Activated effector memory CD4-positive, alpha-beta T cell treated with Interleukin-2 at 50 U/mL for 16 hours (primary cell): ENCODE results near the gene SSB.
"Not testable (repeated sequence)": the region's sequence is repeated elsewhere in the genome, so short reads cannot be mapped to it uniquely, and the experiment has no call there.

Experiments used
- DNase-seq: peaks from one replicate; pipeline ENCODE4 v3.0.0-alpha.2; 2020

SSB gene

GRCh38 chr2:169790581-169790980 is 8.1 kb upstream of the SSB start:
- DNase-seq: no peak

DNA sequence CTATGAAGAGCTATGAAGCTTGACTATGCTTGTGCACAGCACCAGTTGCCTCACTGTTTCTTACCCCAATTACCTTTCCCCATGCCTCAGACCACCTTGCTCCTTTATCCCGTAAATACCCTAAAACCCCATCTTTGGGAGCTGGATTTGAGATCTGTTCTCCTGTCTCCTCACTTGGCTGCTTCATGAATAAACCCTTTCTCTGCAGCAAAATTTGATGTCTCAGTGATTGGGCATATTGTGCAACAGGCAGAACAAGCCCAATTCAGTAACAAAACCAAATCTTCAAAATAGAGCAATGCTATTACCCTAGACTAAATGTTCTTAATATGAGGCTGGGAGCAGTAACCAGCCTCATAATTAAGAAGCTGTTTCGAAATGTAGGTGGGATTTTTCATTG is 3.5 kb upstream of the SSB start:
- DNase-seq: no peak

- DNase-seq: no peak
These were observed 2.2 kb upstream of the SSB start for GRCh38 chr2:169796441-169796840.

DNA sequence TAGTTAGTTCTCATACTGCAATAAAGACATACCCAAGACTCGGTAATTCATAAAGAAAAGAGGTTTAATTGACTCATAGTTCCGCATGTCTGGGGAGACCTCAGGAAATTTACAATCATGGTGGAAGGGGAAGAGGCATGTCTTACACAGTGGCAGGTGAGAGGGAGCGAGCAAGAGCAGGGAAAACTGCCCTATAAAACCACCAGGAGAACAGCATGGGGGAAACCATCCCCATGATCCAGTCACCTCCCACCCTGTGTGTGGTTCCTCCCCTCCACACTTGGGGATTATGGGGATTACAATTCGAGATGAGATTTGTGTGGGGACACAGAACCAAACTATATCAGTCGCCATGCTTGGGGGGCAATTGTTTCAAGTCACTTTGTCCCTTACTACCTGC is 1.1 kb upstream of the SSB start:
- DNase-seq: no peak

DNA sequence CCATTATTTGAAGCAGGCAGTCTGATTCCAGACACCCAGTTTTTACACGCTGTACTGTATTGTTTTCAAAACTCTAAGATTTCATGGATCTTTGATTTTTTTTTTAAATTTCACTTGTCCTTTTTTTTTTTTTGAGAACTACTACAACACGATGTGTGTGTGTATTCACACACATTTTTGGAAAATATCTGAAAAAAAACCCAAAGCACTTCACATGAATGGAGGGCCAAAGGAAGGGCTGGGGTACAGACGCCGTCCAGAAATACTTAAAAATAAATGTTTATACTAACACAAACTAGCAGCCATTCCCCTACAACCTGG is 314 bp upstream of the SSB start:
- DNase-seq: no peak

DNA sequence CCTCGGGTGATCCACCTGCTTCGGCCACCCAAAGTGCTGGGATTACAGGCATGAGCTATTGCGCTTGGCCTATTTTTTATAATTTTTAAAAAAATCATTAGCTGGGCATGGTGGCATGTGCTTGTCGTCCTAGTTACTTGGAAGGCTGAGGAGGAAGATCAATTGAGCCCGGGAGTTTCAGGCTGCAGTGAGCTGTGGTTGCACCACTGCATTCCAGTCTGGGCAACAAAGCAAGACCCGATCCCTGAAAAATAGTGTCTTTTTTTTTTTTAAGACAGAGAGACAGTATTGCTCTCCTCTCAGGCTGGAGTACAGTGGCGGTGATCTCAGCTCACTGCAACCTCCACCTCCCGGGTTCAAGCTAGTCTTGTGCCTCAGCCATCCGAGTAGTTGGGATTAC is 4.8 kb downstream of the SSB start:
- no peak for DNase-seq

DNA sequence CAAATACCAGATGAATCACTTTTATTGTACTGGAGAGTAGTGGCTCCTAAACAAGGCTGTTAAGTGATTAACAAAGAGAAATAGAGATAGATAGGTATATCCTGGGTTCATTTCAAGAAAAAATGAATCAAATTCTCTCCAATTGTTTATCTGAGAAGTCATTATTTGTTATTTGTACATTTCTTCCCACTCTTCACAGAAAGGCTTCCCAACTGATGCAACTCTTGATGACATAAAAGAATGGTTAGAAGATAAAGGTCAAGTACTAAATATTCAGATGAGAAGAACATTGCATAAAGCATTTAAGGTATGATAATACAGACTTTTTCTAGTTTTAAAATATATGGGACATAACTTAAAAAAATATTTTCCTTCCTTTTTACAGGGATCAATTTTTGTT is 7.9 kb downstream of the SSB start:
- DNase-seq: no peak

GRCh38 chr2:169808221-169808620 is 9.6 kb downstream of the SSB start:
- DNase-seq: no peak

- no peak for DNase-seq
These were observed 17.2 kb downstream of the SSB start for GRCh38 chr2:169815849-169816248.

GRCh38 chr2:169816961-169817360 is 18.3 kb downstream of the SSB start:
- not testable (repeated sequence) for DNase-seq

GRCh38 chr2:169817369-169817768 is 18.7 kb downstream of the SSB start:
- not testable (repeated sequence) for DNase-seq

- DNase-seq: no peak
These were observed 19.6 kb downstream of the SSB start for GRCh38 chr2:169818241-169818640.

DNA sequence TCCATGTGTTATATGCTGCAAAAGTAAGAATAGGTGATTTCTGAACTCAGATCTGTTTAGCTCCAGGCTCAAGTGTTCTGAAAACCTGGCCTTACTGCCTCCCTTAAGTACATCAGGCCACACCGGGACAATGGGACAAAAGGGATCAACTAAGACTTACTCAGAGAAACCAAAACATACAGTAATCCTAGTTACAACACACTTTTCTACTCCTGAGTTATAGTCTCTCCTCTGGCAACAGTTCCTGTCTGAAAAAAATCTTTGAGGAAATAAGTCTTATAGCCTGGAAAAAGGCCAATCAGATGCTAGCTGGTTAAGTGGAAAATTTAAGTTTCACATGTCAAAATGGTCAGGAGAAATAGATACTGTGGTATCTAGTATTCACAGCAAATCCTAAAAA is 20.4 kb downstream of the SSB start:
- no peak for DNase-seq

- DNase-seq: not testable (repeated sequence)
These were observed 21.4 kb downstream of the SSB start for GRCh38 chr2:169820101-169820500.

DNA sequence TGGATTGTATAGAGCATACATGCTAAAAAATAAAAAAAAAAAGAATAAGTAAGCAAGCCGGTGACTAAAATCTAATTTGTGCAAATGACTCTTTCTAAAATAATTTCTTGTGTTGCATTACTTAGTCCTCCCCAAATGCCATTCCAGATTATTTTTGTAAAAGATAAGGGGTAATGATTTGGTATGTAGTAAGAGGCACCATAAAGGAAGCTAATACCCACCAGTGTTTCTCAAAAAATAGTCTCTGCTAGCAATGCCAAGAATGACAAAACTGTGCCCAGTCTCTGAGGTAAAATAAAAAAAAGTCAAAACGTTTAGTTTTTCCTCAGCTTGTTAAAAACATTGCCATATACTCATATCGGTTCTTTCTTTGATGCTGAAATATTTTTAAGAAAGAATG is 23.4 kb downstream of the SSB start:
- no peak for DNase-seq

GRCh38 chr2:169822785-169823392 is 24.2 kb downstream of the SSB start:
- DNase-seq: no peak

- no peak for DNase-seq
These were observed 25.3 kb downstream of the SSB start for GRCh38 chr2:169823996-169824372.

DNA sequence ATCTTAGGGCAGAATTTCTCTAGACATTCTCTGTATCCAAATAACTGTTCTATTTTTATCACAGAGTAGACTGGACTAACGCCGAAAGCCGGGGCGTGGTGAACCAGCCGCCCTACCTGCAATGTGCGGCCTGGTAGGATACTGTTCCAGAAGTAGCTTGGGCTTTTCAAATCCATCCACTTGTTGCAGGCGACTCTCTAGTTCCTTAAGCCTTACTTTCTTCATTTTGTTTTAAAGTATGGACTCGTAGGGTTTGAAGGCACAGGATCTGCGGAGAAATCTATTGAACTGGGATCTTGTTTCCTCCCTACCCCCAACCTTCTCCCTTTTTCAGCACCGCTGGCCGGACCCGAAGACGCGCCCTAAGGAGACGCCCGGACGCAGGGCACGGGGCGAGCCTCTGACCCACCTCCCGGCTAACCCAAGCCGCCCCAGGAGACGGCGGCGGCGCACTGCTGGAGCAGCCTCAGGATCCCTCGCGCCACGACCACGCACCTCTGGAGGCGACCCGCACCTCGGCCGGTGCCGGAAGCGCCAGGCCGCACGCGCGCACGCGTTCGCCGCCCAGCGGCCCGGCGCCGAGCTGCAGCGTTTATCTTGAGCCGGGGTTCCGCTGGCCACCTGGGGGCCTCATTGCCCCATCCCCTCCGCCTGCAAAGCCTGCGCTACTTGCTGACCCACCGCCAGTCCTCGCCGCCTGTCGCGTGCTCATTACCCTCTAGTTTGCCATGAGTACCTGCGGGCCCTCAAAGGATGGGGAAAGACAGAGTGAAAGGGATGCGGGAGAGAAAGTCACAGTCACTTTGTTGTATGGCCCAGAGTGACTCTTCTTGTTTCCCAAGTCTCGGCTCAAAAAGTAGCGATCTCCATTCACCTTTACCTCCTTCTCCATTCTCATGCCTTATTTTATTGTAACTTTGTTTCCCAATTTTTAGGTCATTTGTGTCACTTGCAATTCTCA is 26.0 kb downstream of the SSB start, which contains the start of gene METTL5:
Gene METTL5, minus strand, starts transcription at position 533 of the 961 bp plus-strand sequence. Its CDS starts 308 bp downstream, at position 225.
- DNase-seq: peak; percentile 72

- DNase-seq: peak; percentile 84
These were observed 28.8 kb downstream of the SSB start, which contains the start of gene UBR3 for GRCh38 chr2:169827272-169828140. Gene UBR3 (plus strand): TSS chr2:169827454. CDS start chr2:169827508, 54 bp downstream.

- DNase-seq: peak; percentile 15
These were observed 29.6 kb downstream of the SSB start for GRCh38 chr2:169828141-169828811.

DNA sequence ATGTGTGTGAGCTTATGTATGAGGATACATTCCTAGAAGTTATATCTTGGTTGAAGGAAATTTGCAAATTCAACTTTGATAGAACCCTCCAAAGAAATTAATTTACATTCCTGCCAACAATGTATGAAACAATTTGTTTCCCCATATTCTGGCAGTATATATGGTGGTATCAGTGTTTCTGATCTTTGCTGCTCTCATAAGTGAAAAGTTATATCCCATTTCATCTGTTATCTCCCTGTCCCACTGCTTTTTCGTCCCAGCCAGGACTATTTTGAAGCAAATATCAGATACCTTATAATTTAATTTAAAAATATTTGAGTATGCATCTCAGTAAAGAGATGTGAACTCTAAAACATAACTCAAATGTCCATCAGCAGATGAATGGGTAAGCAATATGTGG is 35.7 kb downstream of the SSB start:
- DNase-seq: no peak

DNA sequence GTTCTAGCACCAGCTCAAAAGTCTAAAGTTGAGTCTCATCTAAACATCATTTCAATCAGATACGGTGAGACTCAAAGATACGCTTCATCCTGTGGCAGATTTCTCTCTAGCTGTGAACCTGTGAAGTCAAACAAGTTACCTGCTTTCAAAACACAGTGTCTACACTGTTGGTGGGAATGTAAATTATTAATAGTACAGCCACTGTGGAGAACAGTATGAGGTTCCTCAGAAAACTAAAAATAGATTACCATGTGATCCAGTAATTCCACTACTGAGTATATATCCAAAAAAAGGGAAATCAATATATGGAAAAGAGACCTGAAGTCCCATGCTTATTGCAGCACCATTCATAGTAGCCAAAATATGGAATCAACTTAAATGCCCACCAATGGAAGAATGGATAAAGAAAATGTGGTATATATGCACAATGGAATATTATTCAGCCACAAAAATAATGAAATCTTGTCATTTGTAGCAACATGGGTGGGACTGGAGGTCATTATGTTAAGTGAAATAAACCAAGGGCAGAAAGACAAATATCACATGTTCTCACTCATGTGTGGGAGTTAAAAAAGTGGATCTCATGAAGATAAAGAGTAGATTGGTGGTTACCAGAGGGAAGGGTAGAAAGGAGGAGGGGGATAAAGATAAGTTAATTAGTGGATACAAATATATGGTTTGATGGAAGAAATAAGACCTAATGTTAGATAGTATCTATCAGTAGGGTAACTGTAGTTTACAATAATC is 40.2 kb downstream of the SSB start:
- DNase-seq: no peak
